ENCODE measurements around the gene SLC25A13. TPM values are rescaled to one million over a fixed set of nuclear protein-coding genes. Genes with fewer than 3 reads are reported as not detected.
"Not testable (repeated sequence)": the region's sequence is repeated elsewhere in the genome, so short reads cannot be mapped to it uniquely, and the experiment has no call there.

SLC25A13 gene
- 1 to 10 TPM; 7.3 to 7.8 TPM for total RNA-seq

GRCh38 chr7:96321658-96322372, at the start of gene SLC25A13:
Gene SLC25A13, minus strand, starts transcription at chr7:96322098. Its CDS starts 142 bp downstream, at chr7:96321956.
- Mint-ChIP-seq H3K4me3 (peak within 1 kb of the TSS; percentile 83), H3K36me3 (ENCODE audit: low read depth) (no peaks in the 10 kb centered on the region), H3K27me3 (no peaks in the 10 kb centered on the region), H3K9me3 (no peaks in the 10 kb centered on the region), H3K4me1 (peaks cover 23% of the 10 kb centered on the region), H3K27ac (peak within 1 kb of the TSS; percentile 74)
- POLR2A ChIA-PET, result no interaction called here
- CTCF ChIA-PET, result no interaction called here
- peak; percentile 66 for DNase-seq

- H3K27ac Mint-ChIP-seq; H3K9me3 Mint-ChIP-seq; POLR2A ChIA-PET; DNase-seq; H3K36me3 Mint-ChIP-seq (ENCODE audit: low read depth); H3K4me1 Mint-ChIP-seq; H3K4me3 Mint-ChIP-seq: not testable (repeated sequence)
- peaks cover 11% of the 10 kb centered on the region for H3K27me3 Mint-ChIP-seq
- CTCF ChIA-PET, result interaction anchor here (0.8 kb wide), 1 partner anchor 17 kb away, joined by 3 read pairs; no protein-coding TSS in a partner anchor
Observed at GRCh38 chr7:96365916-96366315, 44.0 kb upstream of the SLC25A13 start.

- no peaks in the 10 kb centered on the region for H3K9me3 Mint-ChIP-seq
- POLR2A ChIA-PET, result no interaction called here
- no peak for DNase-seq
- no peak overlapping the region for H3K27ac Mint-ChIP-seq
- no peaks in the 10 kb centered on the region for H3K4me1 Mint-ChIP-seq
- no peak overlapping the region for H3K4me3 Mint-ChIP-seq
- CTCF ChIA-PET, result no interaction called here
- peaks cover 5% of the 10 kb centered on the region for H3K27me3 Mint-ChIP-seq
- H3K36me3 Mint-ChIP-seq (ENCODE audit: low read depth), result no peaks in the 10 kb centered on the region
Observed at GRCh38 chr7:96361116-96361857, 39.4 kb upstream of the SLC25A13 start.

- ChIA-PET POLR2A (no interaction called here), CTCF (no interaction called here)
- Mint-ChIP-seq H3K9me3 (no peaks in the 10 kb centered on the region), H3K27me3 (peaks cover 8% of the 10 kb centered on the region), H3K27ac (no peak overlapping the region), H3K4me3 (no peak overlapping the region), H3K4me1 (no peaks in the 10 kb centered on the region), H3K36me3 (ENCODE audit: low read depth) (no peaks in the 10 kb centered on the region)
- no peak for DNase-seq
Observed at GRCh38 chr7:96359876-96360275, 38.0 kb upstream of the SLC25A13 start.

GRCh38 chr7:96358236-96358971, 36.5 kb upstream of the SLC25A13 start:
- POLR2A ChIA-PET; H3K36me3 Mint-ChIP-seq (ENCODE audit: low read depth); H3K4me1 Mint-ChIP-seq; H3K9me3 Mint-ChIP-seq; H3K4me3 Mint-ChIP-seq; H3K27me3 Mint-ChIP-seq; CTCF ChIA-PET; H3K27ac Mint-ChIP-seq; DNase-seq: not testable (repeated sequence)

- DNase-seq, result no peak
- H3K4me3 Mint-ChIP-seq, result no peak overlapping the region
- H3K36me3 Mint-ChIP-seq (ENCODE audit: low read depth), result no peaks in the 10 kb centered on the region
- no peaks in the 10 kb centered on the region for H3K9me3 Mint-ChIP-seq
- ChIA-PET POLR2A (no interaction called here), CTCF (no interaction called here)
- H3K4me1 Mint-ChIP-seq, result no peaks in the 10 kb centered on the region
- no peak overlapping the region for H3K27ac Mint-ChIP-seq
- peaks cover 5% of the 10 kb centered on the region for H3K27me3 Mint-ChIP-seq
Observed at GRCh38 chr7:96355990-96356506, 34.1 kb upstream of the SLC25A13 start.

GRCh38 chr7:96354881-96355280, 33.0 kb upstream of the SLC25A13 start:
- H3K27ac Mint-ChIP-seq, result no peak overlapping the region

GRCh38 chr7:96349572-96349971, 27.7 kb upstream of the SLC25A13 start:
- Mint-ChIP-seq H3K9me3 (no peaks in the 10 kb centered on the region), H3K4me1 (no peaks in the 10 kb centered on the region), H3K36me3 (ENCODE audit: low read depth) (no peaks in the 10 kb centered on the region), H3K4me3 (no peak overlapping the region), H3K27me3 (peaks cover 5% of the 10 kb centered on the region), H3K27ac (no peak overlapping the region)
- no peak for DNase-seq
- CTCF ChIA-PET, result no interaction called here
- POLR2A ChIA-PET, result no interaction called here

More at GRCh38 chr7:96354881-96355280, 33.0 kb upstream of the SLC25A13 start:
- H3K4me3 Mint-ChIP-seq, result no peak overlapping the region
- ChIA-PET POLR2A (no interaction called here), CTCF (no interaction called here)
- no peaks in the 10 kb centered on the region for H3K9me3 Mint-ChIP-seq
- DNase-seq, result no peak
- H3K4me1 Mint-ChIP-seq, result no peaks in the 10 kb centered on the region
- peaks cover 5% of the 10 kb centered on the region for H3K27me3 Mint-ChIP-seq
- no peaks in the 10 kb centered on the region for H3K36me3 Mint-ChIP-seq (ENCODE audit: low read depth)

- Mint-ChIP-seq H3K27ac (no peak overlapping the region), H3K36me3 (ENCODE audit: low read depth) (no peaks in the 10 kb centered on the region), H3K4me3 (no peak overlapping the region), H3K27me3 (peaks cover 8% of the 10 kb centered on the region), H3K9me3 (no peaks in the 10 kb centered on the region), H3K4me1 (no peaks in the 10 kb centered on the region)
- ChIA-PET POLR2A (no interaction called here), CTCF (no interaction called here)
- DNase-seq, result no peak
Observed at GRCh38 chr7:96347471-96347870, 25.6 kb upstream of the SLC25A13 start.

GRCh38 chr7:96346293-96346953, 24.5 kb upstream of the SLC25A13 start:
- Mint-ChIP-seq H3K27me3 (peaks cover 8% of the 10 kb centered on the region), H3K4me1 (no peaks in the 10 kb centered on the region), H3K9me3 (no peaks in the 10 kb centered on the region), H3K27ac (no peak overlapping the region), H3K4me3 (no peak overlapping the region), H3K36me3 (ENCODE audit: low read depth) (no peaks in the 10 kb centered on the region)
- CTCF ChIA-PET, result no interaction called here
- POLR2A ChIA-PET, result no interaction called here
- DNase-seq, result no peak

GRCh38 chr7:96344236-96344635, 22.3 kb upstream of the SLC25A13 start:
- no peaks in the 10 kb centered on the region for H3K9me3 Mint-ChIP-seq
- H3K27ac Mint-ChIP-seq, result no peak overlapping the region
- POLR2A ChIA-PET, result no interaction called here
- CTCF ChIA-PET, result no interaction called here
- peaks cover 14% of the 10 kb centered on the region for H3K27me3 Mint-ChIP-seq
- H3K4me3 Mint-ChIP-seq, result no peak overlapping the region
- no peak for DNase-seq
- H3K36me3 Mint-ChIP-seq (ENCODE audit: low read depth), result no peaks in the 10 kb centered on the region
- no peaks in the 10 kb centered on the region for H3K4me1 Mint-ChIP-seq

GRCh38 chr7:96342049-96342448, 20.2 kb upstream of the SLC25A13 start:
- Mint-ChIP-seq H3K27me3 (peaks cover 14% of the 10 kb centered on the region), H3K27ac (no peak overlapping the region), H3K9me3 (no peaks in the 10 kb centered on the region), H3K4me3 (no peak overlapping the region), H3K36me3 (ENCODE audit: low read depth) (no peaks in the 10 kb centered on the region), H3K4me1 (no peaks in the 10 kb centered on the region)
- no peak for DNase-seq
- POLR2A ChIA-PET, result no interaction called here
- CTCF ChIA-PET, result no interaction called here

GRCh38 chr7:96337519-96337918, 15.6 kb upstream of the SLC25A13 start:
- H3K4me1 Mint-ChIP-seq, result no peaks in the 10 kb centered on the region
- H3K9me3 Mint-ChIP-seq, result no peaks in the 10 kb centered on the region
- ChIA-PET CTCF (no interaction called here), POLR2A (no interaction called here)
- no peaks in the 10 kb centered on the region for H3K36me3 Mint-ChIP-seq (ENCODE audit: low read depth)
- peaks cover 13% of the 10 kb centered on the region for H3K27me3 Mint-ChIP-seq
- no peak overlapping the region for H3K4me3 Mint-ChIP-seq
- H3K27ac Mint-ChIP-seq, result no peak overlapping the region
- DNase-seq, result no peak

All from activated CD4-positive, alpha-beta memory T cell treated with anti-CD3 and anti-CD28 coated beads, Interleukin-2, amount 10 ng/mL, durations not matched to agents 7 days and 5 days (primary cell).